PC-3 (cell line): Measurements from ENCODE around the gene THEMIS. TPM values are rescaled to one million over a fixed set of nuclear protein-coding genes. Genes with fewer than 3 reads are reported as not detected.

ENCODE experiments used
- ATAC-seq: fragments of 200-7000 bp; cut with Tn5 transposase; 2 replicates; pipeline ENCODE4 v1.9.1; 2020; ENCODE audit warnings: mild to moderate bottlenecking, moderate library complexity
- BruUV-seq: library from RNA; stranded (reverse); fragments of 400-500 nt; replicated peaks from 2 replicates; lab custom pipeline; 2021; lab: Mats Ljungman, UMichigan
- CTCF ChIA-PET: fragments of 300-600 bp; sonication (Branson Sonifier 250); formaldehyde crosslinking; loops from one replicate; lab custom pipeline; 2022; ENCODE audit warnings: antibody characterized with exemption; lab: Charles Lee
- POLR2A ChIA-PET: fragments of 300-600 bp; sonication (Branson Sonifier 250); formaldehyde crosslinking; loops from one replicate; lab custom pipeline; 2022; ENCODE audit warnings: antibody characterized with exemption; ENCODE audit not compliant: unreplicated experiment; lab: Charles Lee
- DNase-seq: peaks from one replicate; pipeline ENCODE4 v3.0.0-alpha.2; 2015
- H2AFZ ChIP-seq: fragments of 300-600 bp; sonication (generic); 2 replicates; pipeline ENCODE4 v1.6.0; 2016; ENCODE audit warnings: antibody characterized with exemption, low read length
- H3F3A ChIP-seq: fragments of 300-600 bp; sonication (generic); one replicate; pipeline ENCODE4 v1.6.0; 2017; ENCODE audit warnings: antibody characterized with exemption, low read length, control low read depth, mild to moderate bottlenecking; ENCODE audit not compliant: unreplicated experiment
- H3K27ac ChIP-seq: fragments of 300-600 bp; sonication (generic); 2 replicates; pipeline ENCODE4 v1.5.1; 2016; ENCODE audit warnings: mild to moderate bottlenecking, low read length
- H3K27me3 ChIP-seq: fragments of 300-600 bp; sonication (generic); 2 replicates; pipeline ENCODE4 v1.6.1; 2016; ENCODE audit warnings: low read length, mixed read lengths
- H3K36me3 ChIP-seq: fragments of 300-600 bp; sonication (generic); 2 replicates; pipeline ENCODE4 v1.6.1; 2016; ENCODE audit warnings: low read depth, mixed run types, low read length, mixed read lengths
- H3K4me1 ChIP-seq: fragments of 300-600 bp; sonication (generic); 2 replicates; pipeline ENCODE4 v1.5.1; 2016; ENCODE audit warnings: low read length; ENCODE audit not compliant: insufficient read depth
- H3K4me2 ChIP-seq: fragments of 300-600 bp; sonication (generic); 2 replicates; pipeline ENCODE4 v1.6.0; 2016; ENCODE audit warnings: low read length
- H3K4me3 ChIP-seq: fragments of 300-600 bp; sonication (generic); 2 replicates; pipeline ENCODE4 v1.5.1; 2016; ENCODE audit warnings: mild to moderate bottlenecking, low read length, mixed read lengths
- H3K79me2 ChIP-seq: fragments of 300-600 bp; sonication (generic); 2 replicates; pipeline ENCODE4 v1.6.1; 2017; ENCODE audit warnings: low read length, mixed read lengths
- H3K9ac ChIP-seq: fragments of 300-600 bp; sonication (generic); 2 replicates; pipeline ENCODE4 v1.6.0; 2016; ENCODE audit warnings: mild to moderate bottlenecking, low read length
- H3K9me2 ChIP-seq: fragments of 300-600 bp; sonication (generic); replicated peaks from 2 replicates; pipeline ENCODE4 v1.6.1; 2016; ENCODE audit warnings: mixed run types, low read length, mixed read lengths
- H3K9me3 ChIP-seq: fragments of 300-600 bp; sonication (generic); 2 replicates; pipeline ENCODE4 v1.6.1; 2016; ENCODE audit warnings: low read length, mixed read lengths
- H4K20me1 ChIP-seq: fragments of 300-600 bp; sonication (generic); 2 replicates; pipeline ENCODE4 v1.6.1; 2016; ENCODE audit warnings: low read length, mixed read lengths
- EZH2 ChIP-seq: fragments of 300-600 bp; sonication (generic); IDR thresholded peaks from one replicate; pipeline ENCODE4 v1.6.1; 2017; ENCODE audit warnings: antibody characterized with exemption, mild to moderate bottlenecking, low read length; ENCODE audit not compliant: unreplicated experiment
- EZH2phosphoT487 ChIP-seq: fragments of 300-600 bp; sonication (generic); IDR thresholded peaks from 2 replicates; pipeline ENCODE4 v1.6.1; 2018; ENCODE audit warnings: mild to moderate bottlenecking, antibody characterized with exemption, low read length, borderline replicate concordance
- intact Hi-C: fragments of 100-400 bp; cut with micrococcal nuclease; formaldehyde crosslinking; loops from 2 replicates; pipeline ENCODE4 v1.9.0; 2023
- total RNA-seq: library from RNA; depleted of rRNA; stranded (reverse); fragments of >200 nt; gene quantifications from 2 replicates; pipeline ENCODE4 v1.2.3, GENCODE V29; 2014
- TF ChIP-seq, protein P1 (sequence below): fragments of 300-600 bp; sonication (generic); conservative IDR thresholded peaks from 2 replicates; pipeline ENCODE4 v1.5.1; 2017; ENCODE audit warnings: antibody characterized with exemption, low read depth, mild to moderate bottlenecking, low read length

The THEMIS gene
- total RNA-seq, 1 experiment from 2014 or later = not detected

DNA sequence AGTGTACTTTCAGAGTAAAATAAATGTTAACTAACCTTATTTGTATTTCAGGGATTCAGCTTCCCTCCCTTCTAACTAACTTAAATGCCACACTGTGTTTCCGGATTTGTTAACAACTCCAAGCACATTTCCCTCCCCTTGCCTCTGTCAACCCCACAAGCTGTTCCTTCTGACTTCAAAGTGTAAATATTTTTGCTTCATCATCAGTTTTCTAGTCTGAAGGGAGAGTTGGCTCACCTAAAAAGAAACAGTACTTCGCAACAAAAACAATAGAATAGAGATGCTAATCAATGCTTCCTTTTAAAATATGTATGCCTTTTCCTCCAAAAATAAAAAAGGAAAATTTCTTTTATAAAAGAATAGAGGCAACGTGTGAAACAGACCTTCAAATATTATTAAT, 132.6 kb downstream of the THEMIS start:
- H3K9me2 ChIP-seq = no peaks in the 10 kb centered on the region
- H4K20me1 ChIP-seq = no peaks in the 10 kb centered on the region
- no peaks in the 10 kb centered on the region for H3F3A ChIP-seq
- ChIA-PET CTCF (no interaction called here), POLR2A (no interaction called here)
- BruUV-seq = no TSS peak
- intact Hi-C loops = no loop called here
- TF ChIP-seq EZH2 (no peak), EZH2phosphoT487 (no peak)
- TF ChIP-seq, protein P1, sequence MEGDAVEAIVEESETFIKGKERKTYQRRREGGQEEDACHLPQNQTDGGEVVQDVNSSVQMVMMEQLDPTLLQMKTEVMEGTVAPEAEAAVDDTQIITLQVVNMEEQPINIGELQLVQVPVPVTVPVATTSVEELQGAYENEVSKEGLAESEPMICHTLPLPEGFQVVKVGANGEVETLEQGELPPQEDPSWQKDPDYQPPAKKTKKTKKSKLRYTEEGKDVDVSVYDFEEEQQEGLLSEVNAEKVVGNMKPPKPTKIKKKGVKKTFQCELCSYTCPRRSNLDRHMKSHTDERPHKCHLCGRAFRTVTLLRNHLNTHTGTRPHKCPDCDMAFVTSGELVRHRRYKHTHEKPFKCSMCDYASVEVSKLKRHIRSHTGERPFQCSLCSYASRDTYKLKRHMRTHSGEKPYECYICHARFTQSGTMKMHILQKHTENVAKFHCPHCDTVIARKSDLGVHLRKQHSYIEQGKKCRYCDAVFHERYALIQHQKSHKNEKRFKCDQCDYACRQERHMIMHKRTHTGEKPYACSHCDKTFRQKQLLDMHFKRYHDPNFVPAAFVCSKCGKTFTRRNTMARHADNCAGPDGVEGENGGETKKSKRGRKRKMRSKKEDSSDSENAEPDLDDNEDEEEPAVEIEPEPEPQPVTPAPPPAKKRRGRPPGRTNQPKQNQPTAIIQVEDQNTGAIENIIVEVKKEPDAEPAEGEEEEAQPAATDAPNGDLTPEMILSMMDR = no peak
- no peak overlapping the region for H3K9ac ChIP-seq
- H3K4me1 ChIP-seq = no peaks in the 10 kb centered on the region
- H3K79me2 ChIP-seq = no peaks in the 10 kb centered on the region
- H3K4me2 ChIP-seq = no peak overlapping the region
- no peak overlapping the region for H2AFZ ChIP-seq
- no peaks in the 10 kb centered on the region for H3K36me3 ChIP-seq
- no peak for ATAC-seq
- no peak overlapping the region for H3K27ac ChIP-seq
- H3K27me3 ChIP-seq = no peaks in the 10 kb centered on the region
- no peak for DNase-seq
- no peak overlapping the region for H3K4me3 ChIP-seq
- H3K9me3 ChIP-seq = no peaks in the 10 kb centered on the region

DNA sequence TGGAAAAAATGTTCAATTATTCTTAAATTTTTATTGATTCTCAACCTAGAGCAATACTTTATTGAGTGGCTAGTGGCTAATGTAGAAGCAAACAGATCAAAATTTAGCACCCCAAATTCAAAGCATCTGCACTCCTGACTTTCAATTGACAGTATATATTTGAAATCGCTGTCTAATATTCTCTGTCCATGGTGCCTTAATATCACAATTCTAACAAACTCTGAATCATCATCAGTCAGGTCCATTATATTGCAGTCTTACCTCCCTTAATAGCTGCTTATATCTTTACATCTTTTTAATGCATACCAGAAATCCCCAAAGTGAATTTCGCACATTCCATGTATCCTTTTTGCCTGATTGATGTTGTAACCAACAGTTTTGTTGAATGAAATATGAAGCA, 134.9 kb downstream of the THEMIS start:
- no peaks in the 10 kb centered on the region for H3K36me3 ChIP-seq
- ATAC-seq (no peak), DNase-seq (no peak)
- no peak overlapping the region for H3K4me2 ChIP-seq
- TF ChIP-seq EZH2phosphoT487 (no peak), EZH2 (no peak)
- TF ChIP-seq, protein P1 = no peak
- H3K27ac ChIP-seq = no peak overlapping the region
- H3K9me2 ChIP-seq = no peaks in the 10 kb centered on the region
- no peaks in the 10 kb centered on the region for H3F3A ChIP-seq
- H3K9me3 ChIP-seq = no peaks in the 10 kb centered on the region
- no peaks in the 10 kb centered on the region for H3K79me2 ChIP-seq
- BruUV-seq = no TSS peak
- ChIA-PET CTCF (no interaction called here), POLR2A (no interaction called here)
- no peaks in the 10 kb centered on the region for H4K20me1 ChIP-seq
- intact Hi-C loops = no loop called here
- no peak overlapping the region for H3K4me3 ChIP-seq
- no peaks in the 10 kb centered on the region for H3K4me1 ChIP-seq
- H3K27me3 ChIP-seq = no peaks in the 10 kb centered on the region
- no peak overlapping the region for H3K9ac ChIP-seq
- no peak overlapping the region for H2AFZ ChIP-seq

DNA sequence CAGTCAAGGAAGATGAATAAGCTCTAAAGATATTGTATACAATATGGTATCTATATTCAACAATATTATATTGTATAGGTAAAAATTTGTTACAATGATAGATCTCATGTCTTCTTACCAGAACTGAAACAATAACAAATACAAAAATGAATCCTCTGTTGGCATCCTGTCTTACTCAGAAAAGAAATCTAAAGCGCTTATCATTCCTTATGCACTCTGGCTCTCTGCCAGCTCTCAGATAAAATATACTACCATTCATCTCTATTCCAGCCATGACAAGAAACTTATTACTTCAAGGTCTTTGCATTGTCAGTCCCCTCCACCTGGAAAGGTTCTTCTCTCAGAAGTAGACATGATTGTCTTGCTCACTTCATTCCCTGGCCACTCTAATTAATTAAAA, 138.6 kb downstream of the THEMIS start:
- no peak for TF ChIP-seq EZH2phosphoT487
- Histone ChIP-seq H3K4me3 (no peak overlapping the region), H3K4me2 (no peak overlapping the region), H3K27me3 (no peaks in the 10 kb centered on the region), H3K9ac (no peak overlapping the region), H3K9me2 (no peaks in the 10 kb centered on the region), H3K4me1 (no peaks in the 10 kb centered on the region), H3K79me2 (no peaks in the 10 kb centered on the region), H3K27ac (no peak overlapping the region), H2AFZ (no peak overlapping the region), H4K20me1 (no peaks in the 10 kb centered on the region), H3F3A (no peaks in the 10 kb centered on the region), H3K9me3 (no peaks in the 10 kb centered on the region), H3K36me3 (no peaks in the 10 kb centered on the region)
- DNase-seq (no peak), ATAC-seq (no peak)
- intact Hi-C loops = no loop called here
- ChIA-PET POLR2A (no interaction called here), CTCF (no interaction called here)
- BruUV-seq = no TSS peak
